Posterior vena cava (tissue), 2 donors: ENCODE measurements around the gene ZMIZ1. TPM values are rescaled to one million over a fixed set of nuclear protein-coding genes. Genes with fewer than 3 reads are reported as not detected.

Experiments
- DNase-seq: peaks from one replicate; pipeline ENCODE4 v3.0.0-alpha.2; 2020; ENCODE audit warnings: low spot score
- intact Hi-C, 2 donors: fragments of 100-400 bp; cut with DNase I; formaldehyde crosslinking; loops; one replicate each; pipeline versions ENCODE4 v1.14.1 to v1.14.2; 2022 to 2023
- total RNA-seq, 2 donors: library from RNA; stranded (reverse); fragmentation: NEBNext Ultra II Directional; extraction: Animal tissue kit (Norgen Biotek cat#: 25700); gene quantifications; one replicate each; pipeline ENCODE4 v1.2.1, GENCODE V29; 2021
- donor health status: DM: yes; HTN: yes; CAD: no.
- donor health status: DM: yes; HTN: yes; CAD: no.

Gene ZMIZ1
- total RNA-seq, 2 donors from 2014 or later: 61.5 to 62.6 TPM

GRCh38 chr10:79180414-79181221 lies 111.9 kb downstream of the ZMIZ1 start:
- intact Hi-C loops: loop anchor here in 1 of 2 donors (10.0 kb wide), 1 partner anchor 876 kb away; no protein-coding TSS in a partner anchor
- no peak for DNase-seq

GRCh38 chr10:79181227-79181626 lies 112.5 kb downstream of the ZMIZ1 start:
- intact Hi-C loops: loop anchor here in 1 of 2 donors (10.0 kb wide), 1 partner anchor 876 kb away; no protein-coding TSS in a partner anchor
- no peak for DNase-seq

GRCh38 chr10:79181698-79182521 lies 113.1 kb downstream of the ZMIZ1 start:
- intact Hi-C loops: loop anchor here in 1 of 2 donors (10.0 kb wide), 1 partner anchor 877 kb away; no protein-coding TSS in a partner anchor
- DNase-seq: no peak

- no peak for DNase-seq
- intact Hi-C loops: loop anchor here in 1 of 2 donors (10.0 kb wide), 1 partner anchor 878 kb away; no protein-coding TSS in a partner anchor
Observed at GRCh38 chr10:79182781-79183467, 114.2 kb downstream of the ZMIZ1 start.

GRCh38 chr10:79183468-79183865 lies 114.7 kb downstream of the ZMIZ1 start:
- intact Hi-C loops: loop anchor here in 1 of 2 donors (10.0 kb wide), 1 partner anchor 879 kb away; no protein-coding TSS in a partner anchor

GRCh38 chr10:79184145-79184625 lies 115.4 kb downstream of the ZMIZ1 start:
- DNase-seq: no peak
- intact Hi-C loops: loop anchor here in 1 of 2 donors (10.0 kb wide), 1 partner anchor 879 kb away; no protein-coding TSS in a partner anchor

More at GRCh38 chr10:79183468-79183865, 114.7 kb downstream of the ZMIZ1 start:
- DNase-seq: no peak

GRCh38 chr10:79184657-79185056 lies 115.9 kb downstream of the ZMIZ1 start:
- no peak for DNase-seq
- intact Hi-C loops: loop anchor here in 1 of 2 donors (10.0 kb wide), 1 partner anchor 880 kb away; no protein-coding TSS in a partner anchor

GRCh38 chr10:79185067-79185774 lies 116.5 kb downstream of the ZMIZ1 start:
- intact Hi-C loops: loop anchor here in 1 of 2 donors (10.0 kb wide), 1 partner anchor 880 kb away; no protein-coding TSS in a partner anchor
- DNase-seq: no peak

- no peak for DNase-seq
- intact Hi-C loops: loop anchor here in 1 of 2 donors (10.0 kb wide), 1 partner anchor 881 kb away; no protein-coding TSS in a partner anchor
Observed at GRCh38 chr10:79185796-79186374, 117.1 kb downstream of the ZMIZ1 start.

- DNase-seq: no peak
- intact Hi-C loops: loop anchor here in 1 of 2 donors (10.0 kb wide), 1 partner anchor 882 kb away; no protein-coding TSS in a partner anchor
Observed at GRCh38 chr10:79186486-79187120, 117.8 kb downstream of the ZMIZ1 start.

GRCh38 chr10:79187121-79187940 lies 118.6 kb downstream of the ZMIZ1 start:
- DNase-seq: no peak
- intact Hi-C loops: loop anchor here in 1 of 2 donors (10.0 kb wide), 1 partner anchor 883 kb away; no protein-coding TSS in a partner anchor

- intact Hi-C loops: loop anchor here in 1 of 2 donors (10.0 kb wide), 1 partner anchor 884 kb away; no protein-coding TSS in a partner anchor
- DNase-seq: no peak
Observed at GRCh38 chr10:79188154-79188965, 119.6 kb downstream of the ZMIZ1 start.

GRCh38 chr10:79189181-79189580 lies 120.4 kb downstream of the ZMIZ1 start:
- intact Hi-C loops: loop anchor here in 1 of 2 donors (10.0 kb wide), 1 partner anchor 884 kb away; no protein-coding TSS in a partner anchor
- DNase-seq: no peak

- DNase-seq: no peak
- intact Hi-C loops: loop anchor here (5.0 to 10.0 kb wide), 5 partner anchors 115 to 1143 kb away; no protein-coding TSS in a partner anchor
Observed at GRCh38 chr10:79189853-79190435, 121.2 kb downstream of the ZMIZ1 start.

GRCh38 chr10:79190740-79191261 lies 122.0 kb downstream of the ZMIZ1 start:
- intact Hi-C loops: loop anchor here in 1 of 2 donors (5.0 to 10.0 kb wide), 4 partner anchors 116 to 1144 kb away; no protein-coding TSS in a partner anchor
- DNase-seq: no peak
